Breast epithelium (tissue), 3 donors: Measurements from ENCODE around the gene PRDM11.

ENCODE experiments used
- CTCF ChIP-seq, 3 donors: fragments of 450-650 bp; IDR thresholded peaks; one replicate each; pipeline ENCODE4 v1.5.1; 2016 to 2017; ENCODE audit warnings: antibody characterized with exemption in 3 of 3, mild to moderate bottlenecking in 3 of 3, moderate library complexity in 3 of 3
- POLR2A ChIP-seq: fragments of 450-650 bp; IDR thresholded peaks from one replicate; pipeline ENCODE4 v1.6.1; 2016; ENCODE audit warnings: antibody characterized with exemption, mild to moderate bottlenecking, moderate library complexity
- POLR2AphosphoS5 ChIP-seq, 3 donors: sonication (generic); formaldehyde crosslinking; IDR thresholded peaks; one replicate each; pipeline ENCODE4 v1.6.1; 2017; ENCODE audit warnings: antibody characterized with exemption in 3 of 3

- TF ChIP-seq CTCF (IDR thresholded peaks at IDR 0.05) (no peak), POLR2AphosphoS5 (IDR thresholded peaks at IDR 0.05) (no peak), POLR2A (no peak)
Observed at GRCh38 chr11:45146072-45147016, at the start of gene PRDM11.
